Measurements from ENCODE around the gene LRRC8D.

The LRRC8D gene

DNA sequence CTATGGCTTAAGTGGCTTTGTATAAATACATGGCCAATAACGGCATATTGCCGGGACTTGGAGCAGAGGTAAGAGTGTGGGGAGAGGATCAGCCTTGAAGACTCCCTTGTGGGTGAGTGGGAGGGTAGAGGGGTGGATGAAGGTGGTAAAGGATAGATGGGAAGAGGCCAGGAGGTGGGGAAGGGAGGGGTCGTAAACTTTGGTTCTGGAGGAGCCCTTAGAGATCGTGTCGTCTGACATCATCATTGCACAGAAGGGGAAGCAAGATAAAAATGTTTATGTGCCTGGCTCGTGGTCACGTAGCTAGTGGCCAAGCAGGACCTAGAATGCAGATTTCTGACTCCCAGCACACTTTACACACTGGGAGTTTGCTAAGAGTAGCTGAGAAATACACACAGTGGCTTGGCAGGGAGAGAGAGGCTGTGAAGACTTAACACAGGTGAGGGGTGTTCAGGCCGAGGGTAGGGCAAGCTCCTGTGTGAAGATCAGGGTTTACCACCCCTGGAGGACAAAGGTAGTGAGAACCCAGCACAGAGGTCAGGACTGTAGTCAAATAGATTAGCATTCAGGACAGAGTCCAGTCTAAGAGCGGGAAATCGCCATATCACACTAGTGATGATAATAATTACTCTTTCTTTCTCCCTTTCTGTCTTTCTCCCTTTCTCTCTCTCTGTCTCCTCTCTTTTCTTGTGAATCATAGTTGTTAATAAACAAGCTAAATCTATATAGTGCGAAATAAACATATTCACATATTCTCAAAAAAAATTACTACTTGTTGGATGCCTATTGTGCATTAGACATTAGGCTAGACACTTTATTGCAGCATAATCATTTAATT lies 75.5 kb downstream of the LRRC8D start:
- no peak for DNase-seq (ENCODE audit: low read depth)

DNA sequence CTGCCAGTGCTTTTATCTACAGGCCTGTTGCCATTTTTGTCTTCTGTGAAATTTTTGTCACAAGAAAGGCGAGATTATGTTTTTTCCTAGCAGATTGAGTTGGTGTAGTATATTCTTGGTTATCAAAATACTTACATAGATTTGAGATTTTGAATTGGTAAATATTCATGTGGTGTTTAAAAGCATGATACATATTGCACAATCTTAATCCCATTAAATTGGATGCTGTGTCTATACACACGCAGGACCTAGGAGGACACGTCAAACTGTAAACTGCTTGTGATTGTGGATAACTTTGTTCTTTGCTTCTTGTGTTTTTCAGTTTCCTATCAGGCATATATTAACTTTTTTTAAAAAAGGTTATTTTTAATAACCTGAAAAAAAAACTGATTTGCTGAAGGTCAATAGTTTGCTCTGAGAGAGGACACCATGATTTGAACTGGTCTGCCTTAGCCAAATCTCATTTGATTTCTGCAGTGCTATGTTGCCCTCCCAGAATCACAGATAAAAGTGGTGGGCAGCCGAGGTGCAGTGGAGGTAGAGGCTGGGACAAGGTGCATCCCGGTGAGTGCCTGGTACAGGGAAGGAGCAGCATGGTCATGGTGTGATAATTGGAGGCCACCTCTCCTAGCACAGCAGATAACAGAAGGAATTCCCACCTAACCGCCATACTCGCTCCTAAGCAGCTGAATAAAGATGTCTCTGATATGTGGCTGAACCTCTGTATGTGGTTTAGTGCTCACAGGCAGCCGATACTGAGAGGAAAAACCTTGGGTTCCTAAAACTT lies 76.7 kb downstream of the LRRC8D start:
- DNase-seq (ENCODE audit: low read depth), result no peak

DNA sequence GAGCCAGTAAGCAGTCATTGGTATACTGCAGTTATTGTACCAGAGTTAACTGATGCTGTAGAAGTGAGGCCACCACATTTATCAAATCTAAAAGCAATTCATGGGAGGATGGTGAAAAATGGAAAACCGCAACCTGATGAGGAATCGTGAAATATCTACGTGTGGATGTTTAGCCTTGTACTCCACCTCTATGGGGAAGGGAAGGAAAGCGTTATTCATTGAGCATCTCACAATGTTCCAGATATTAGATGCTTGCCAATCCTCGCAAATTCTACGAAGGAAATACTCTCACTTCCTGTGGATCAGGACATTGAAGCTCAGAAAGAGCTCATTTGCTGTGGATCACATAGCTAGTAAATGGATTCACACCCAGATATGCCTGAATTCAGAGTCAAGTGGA lies 77.3 kb downstream of the LRRC8D start:
- DNase-seq (ENCODE audit: low read depth), result no peak

DNA sequence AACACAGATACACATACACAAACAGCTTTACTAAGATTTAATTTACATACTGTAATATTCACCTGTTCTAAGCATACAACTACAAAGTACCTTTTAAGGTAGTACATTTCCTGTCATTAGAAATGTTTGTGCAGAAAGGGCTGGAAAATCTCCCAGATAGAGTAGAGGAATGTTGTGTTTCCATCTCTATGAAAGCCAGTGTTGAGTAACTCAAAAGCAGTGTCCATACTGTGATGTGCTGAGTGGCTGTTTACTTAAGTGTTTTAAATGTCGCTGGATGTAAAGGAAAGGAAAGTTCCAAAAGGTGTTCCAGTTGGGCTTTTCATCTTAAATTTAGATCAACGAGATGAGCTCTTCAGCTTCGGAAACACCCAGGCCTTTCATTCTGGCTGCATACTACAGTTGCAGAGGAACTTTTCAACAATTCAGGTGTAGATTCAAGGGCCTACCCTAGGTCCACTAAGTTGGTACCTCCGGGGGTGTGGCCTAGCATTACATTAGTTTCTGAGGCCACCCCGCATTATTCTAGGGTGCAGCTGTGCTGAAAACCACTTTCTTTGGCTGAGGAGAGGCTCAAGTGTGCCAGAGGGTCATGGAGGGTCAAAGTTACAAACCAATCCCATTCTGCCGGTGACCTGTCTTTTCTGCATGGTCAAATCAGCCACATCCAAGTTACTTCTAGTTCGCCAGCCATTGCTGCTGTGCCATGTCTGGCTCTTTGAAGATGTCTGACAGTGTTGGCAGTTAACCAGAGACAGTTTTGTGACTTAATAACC lies 78.1 kb downstream of the LRRC8D start:
- DNase-seq (ENCODE audit: low read depth), result no peak

DNA sequence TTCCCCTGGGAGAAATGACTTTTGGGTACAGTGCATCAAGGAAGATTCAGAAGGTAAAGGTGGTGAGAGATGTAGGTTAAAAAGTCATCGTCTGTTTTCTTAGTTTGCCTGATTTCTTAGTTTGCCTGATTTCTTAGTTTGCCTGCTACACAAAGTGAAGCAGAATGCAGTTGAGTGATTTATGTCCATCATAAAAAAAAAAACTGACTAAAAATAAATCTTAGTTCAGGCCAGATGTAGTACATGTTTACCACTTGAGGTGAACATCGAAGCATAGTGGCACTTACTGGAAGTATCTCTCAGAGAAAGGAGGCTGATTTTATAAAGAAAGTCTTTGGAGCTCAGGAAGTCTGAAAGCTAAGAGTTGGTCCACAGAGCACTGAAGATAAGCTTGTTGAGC lies 79.5 kb downstream of the LRRC8D start:
- no peak for DNase-seq (ENCODE audit: low read depth)

DNA sequence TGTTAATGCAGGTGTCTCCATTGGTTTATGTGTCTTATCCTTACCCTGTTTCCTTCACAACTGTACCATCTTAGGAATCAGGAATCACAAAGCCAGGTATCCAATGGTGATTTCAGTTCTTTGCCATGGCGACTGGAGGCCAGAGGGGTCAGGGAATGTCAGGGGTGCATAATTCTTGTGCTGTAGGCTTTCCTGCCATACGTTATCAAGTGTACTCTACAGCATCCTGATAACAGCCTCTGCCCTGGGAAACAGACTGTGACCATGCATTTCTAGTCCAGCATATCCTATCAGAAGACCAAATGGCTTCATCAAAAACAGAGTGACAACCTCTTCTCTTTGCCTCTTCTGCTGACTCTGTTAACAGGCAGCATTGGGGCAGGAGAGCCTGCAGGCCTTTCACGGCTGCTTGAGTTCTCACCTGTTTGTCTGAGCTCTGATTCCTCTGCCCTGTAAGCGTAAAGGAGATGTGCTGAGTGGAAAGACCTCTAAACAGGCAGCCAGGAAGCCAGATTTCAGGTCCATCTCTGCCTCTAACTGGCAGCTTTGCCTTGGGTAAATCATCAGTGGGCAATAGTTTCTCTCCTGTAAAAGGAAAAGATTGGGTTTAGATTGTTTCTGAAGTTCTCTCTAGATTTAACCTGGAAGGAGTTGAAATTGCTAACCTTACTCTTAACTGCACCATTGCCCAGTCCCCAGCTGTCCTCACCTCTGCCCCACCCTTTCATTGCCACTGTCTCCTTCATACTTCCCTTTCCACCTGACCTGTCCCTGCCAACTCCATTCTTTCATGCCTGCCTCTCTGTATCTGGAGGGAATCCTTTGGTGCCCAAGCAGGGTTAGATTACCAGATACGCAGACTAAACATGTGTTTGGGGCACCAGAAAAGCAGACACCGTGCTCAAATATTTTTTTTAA lies 80.2 kb downstream of the LRRC8D start:
- no peak for DNase-seq (ENCODE audit: low read depth)

DNA sequence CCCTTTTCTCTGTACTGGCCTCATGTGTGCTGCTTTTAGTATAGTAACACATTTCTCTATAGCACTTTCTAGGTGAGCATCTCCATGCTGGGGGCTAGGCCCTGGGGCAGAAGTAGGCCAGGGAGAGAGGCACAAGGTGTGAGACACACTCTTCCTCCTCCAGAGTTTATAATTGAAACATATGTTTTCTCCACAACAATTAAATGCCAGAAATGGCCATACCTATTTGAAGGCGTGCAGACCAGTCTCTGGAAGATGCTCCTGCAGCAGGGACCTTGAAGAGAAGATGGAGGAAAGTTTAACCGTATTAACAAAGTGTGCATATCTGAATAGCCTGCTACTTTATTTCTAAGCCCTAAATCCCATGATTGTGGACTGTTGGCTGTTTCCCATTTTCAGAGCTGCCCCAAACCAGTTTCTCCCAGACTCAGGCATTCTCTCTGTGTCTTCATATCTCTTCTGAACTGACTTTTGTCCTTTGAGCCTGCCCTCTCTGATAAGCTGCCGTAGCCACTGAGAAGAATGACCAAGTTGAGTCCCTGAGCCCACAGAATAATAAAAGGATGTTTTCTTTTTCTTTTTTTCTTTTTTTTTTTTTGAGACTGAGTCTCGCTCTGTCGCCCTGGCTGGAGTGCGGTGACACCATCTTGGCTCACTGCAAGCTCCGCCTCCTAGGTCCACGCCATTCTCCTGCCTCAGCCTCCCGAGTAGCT lies 81.3 kb downstream of the LRRC8D start:
- no peak for DNase-seq (ENCODE audit: low read depth)

DNA sequence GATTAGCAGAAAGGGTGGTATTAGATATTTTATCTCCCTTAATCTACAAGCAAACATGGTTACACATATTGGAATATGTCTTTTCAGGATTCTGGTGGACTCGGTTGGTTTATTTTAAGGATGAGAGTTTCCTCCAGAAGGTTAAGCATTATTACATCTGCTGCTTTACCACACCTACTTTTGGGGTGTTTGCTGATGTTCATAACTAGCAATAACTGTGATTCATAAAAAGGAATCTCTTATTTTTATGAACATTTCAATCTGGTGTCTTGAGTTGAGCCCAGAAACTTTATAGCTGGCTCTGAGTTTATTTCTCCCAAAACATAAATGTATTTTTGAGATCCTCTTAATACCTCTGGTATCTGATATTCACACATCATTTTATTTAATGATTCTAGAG lies 82.7 kb downstream of the LRRC8D start:
- no peak for DNase-seq (ENCODE audit: low read depth)

DNA sequence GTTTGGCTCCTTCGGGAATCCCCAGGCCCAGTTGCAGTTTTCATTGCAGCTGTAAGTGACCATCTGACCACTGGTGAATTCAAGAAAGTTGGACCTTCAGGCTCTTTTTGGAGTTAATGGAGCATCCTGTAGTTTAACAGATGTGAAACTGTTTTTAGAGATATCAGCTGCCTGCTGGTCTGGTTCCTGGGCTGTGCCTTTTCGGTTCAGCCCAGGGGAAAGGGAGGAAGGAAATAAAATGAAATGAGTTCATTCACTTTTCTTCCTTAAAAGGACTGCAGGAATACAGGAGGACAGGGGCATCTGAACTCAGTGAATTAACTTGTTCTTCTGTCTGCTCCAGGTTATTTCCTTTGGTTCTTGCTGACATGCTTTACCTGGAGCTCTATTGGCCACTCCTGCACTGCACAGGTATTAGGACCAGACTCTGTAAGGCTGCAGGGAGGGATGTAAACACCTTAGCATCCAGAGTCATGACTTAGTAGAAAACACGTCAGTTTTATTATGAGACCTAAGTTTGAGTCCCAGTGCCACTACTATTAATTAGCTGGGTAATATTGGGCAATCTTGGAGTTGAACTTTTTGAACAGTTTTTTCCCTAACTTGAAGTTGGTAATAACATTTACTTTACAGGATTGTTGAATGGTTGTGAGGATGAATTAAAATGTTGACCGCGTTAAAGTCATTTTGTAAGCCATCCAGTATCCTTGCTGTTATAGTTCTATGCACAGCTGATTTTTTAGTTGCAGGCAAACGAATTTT lies 83.6 kb downstream of the LRRC8D start:
- DNase-seq (ENCODE audit: low read depth), result no peak

DNA sequence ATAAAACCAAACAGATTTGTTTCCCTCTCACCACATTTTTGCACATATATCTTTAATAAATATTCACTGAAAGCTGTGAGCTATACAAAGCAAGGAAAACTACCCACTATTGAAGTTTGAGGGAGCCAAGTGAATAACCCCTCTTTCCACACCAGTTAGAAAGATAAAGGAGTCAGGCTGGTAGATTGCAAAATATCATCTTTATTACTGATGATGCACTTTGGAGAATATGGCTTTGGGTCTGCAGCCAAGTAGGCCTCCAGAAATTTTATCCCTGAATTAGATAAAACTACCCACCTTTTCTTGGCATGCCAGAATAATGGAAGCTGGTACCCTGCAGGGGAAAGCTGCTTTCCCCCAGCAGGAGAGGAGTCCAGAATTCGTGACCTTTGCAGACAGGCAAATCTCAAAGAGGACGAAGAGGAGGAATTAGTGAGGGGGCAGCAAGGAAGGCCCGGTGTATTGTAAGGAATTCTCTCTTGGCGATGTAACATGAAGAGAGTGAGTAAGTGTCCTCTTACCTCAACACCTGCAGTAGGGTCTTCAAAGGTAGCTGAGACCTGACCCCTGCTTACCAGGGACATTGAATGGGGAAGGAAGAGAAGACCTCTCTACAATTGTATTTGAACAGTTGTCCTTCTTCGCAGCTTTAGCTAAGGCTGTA lies 84.7 kb downstream of the LRRC8D start:
- no peak for DNase-seq (ENCODE audit: low read depth)

DNA sequence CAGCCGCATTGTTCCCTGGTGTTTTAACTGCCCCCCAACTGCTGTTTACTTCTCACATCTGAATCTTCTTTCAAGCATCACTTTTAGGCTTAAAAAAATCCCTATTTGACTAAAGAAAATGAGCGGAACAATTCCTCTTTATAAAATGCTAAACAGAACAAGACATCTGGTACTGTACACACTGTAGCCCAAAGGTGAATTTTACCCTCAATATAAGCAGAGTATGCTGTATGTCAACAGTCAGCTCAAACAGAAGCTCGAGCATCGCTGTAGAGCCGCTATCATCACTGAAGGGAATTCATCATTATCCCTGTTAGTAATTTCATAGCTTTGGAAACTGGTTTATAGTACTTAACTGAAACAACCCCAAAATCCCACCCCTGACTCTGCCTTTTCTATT lies 85.3 kb downstream of the LRRC8D start:
- DNase-seq (ENCODE audit: low read depth), result no peak

DNA sequence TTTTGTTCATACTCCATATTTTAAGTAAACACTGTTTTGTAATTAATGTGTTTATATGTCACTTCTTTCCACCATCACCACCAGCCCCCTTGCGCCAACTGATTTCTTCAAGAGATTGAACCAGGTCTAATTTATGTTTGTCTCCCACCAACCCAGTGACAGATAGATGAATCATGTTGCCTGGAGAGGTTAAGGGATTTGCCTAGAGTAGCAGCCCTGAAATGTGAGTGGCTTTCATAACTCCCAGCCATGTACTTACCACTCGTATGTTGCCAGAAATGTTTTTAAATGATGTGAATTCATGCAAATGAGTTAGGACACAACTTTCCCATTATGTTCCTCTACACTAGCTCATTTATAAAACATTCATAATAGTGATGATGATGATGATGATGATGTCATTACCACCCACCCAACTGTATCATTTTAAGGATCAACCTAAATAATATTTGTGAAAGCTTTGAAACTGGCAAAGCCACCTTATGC lies 86.9 kb downstream of the LRRC8D start:
- DNase-seq (ENCODE audit: low read depth), result peak; percentile 96

DNA sequence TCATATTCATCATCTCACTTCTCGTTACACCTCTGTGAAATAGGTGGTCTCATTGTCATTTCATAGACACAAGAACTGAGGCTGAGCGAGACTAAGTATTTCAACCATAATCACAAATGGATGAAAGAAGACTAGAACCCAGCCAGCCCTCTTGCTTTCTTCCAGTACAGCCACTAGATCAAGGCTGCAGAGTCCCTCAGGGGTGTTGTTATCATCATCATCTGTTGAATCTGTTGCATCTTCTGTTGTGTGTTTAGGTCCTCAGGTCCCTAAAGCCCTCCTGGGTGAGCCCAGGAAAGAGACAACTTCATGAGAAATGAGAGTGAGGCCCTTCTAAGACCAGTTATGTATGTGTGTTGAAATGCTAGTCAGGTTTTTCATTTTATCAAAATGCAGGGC lies 87.4 kb downstream of the LRRC8D start:
- DNase-seq (ENCODE audit: low read depth), result no peak

DNA sequence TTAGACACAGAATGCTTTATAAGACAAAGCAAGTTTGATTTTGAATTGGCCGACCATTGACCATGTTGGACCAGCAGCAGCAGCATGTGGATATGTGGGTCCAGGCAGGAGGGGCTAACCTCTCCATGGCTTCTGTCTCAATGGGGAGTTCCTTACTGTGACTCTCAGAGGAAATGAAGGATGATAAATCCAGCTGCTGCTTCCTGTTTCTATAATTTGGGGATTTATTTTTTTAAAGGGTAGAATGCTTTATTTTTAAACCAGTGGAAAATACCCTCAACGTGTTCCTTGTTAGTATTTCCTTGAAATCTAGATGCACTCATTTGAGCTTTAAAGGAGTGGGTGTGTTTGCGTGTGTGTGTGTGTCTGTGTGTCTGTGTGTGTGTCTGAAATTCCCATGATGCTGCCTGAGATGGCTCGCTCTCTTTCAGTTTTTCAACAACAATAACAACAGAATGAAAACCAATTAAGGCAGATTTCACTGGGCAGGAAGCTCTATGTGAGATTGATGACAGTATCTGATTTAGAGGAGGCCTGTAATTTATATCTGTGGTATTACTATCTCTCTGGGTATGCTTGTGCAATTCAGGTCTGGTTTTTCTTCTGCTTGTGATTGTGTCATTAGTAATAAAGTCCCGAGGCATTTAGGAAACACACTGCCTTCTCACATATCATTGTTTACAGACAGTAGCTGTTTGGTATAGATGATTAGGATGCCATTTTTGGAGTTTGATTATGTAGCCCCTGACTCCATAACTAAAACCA lies 88.0 kb downstream of the LRRC8D start:
- peak; percentile 84 for DNase-seq (ENCODE audit: low read depth)

DNA sequence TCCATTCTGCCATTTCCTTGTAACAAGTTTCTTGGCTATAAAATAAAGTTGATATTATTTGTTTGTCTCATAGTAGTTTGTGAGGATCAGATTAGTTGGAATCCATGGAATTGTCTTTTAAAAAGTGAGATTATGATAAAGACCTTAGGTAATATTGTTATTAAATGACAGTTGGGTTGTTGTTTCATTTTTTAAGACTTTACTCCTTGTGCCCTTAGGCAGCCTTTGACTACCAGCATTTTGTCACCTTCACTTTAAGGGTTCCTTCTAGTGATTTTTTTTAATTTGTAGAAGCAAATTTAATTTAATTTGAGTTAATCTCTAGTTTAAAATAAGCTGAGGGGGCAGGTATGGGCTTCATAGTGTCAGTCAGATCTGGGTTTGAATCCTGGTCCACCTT lies 89.4 kb downstream of the LRRC8D start:
- no peak for DNase-seq (ENCODE audit: low read depth)

DNA sequence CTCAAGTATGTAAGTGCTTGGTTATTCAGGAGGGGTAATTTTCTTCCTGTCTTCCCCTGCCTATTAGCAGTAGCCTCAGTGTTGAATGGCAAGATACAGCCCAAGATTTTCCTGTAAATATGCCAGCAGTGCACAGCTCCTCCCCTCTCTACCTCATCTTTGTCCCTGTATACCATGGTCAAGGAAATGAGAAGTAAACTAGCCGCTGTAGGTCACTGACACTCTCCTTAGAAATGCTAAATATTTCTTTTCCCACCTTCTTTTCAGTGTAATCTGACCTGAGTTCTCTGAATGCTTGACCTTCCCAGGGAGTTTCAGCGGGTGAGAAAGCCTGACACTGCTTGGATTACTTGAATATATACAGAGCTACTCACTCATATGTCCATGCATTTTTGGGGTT lies 89.9 kb downstream of the LRRC8D start:
- peak; percentile 97 for DNase-seq (ENCODE audit: low read depth)

DNA sequence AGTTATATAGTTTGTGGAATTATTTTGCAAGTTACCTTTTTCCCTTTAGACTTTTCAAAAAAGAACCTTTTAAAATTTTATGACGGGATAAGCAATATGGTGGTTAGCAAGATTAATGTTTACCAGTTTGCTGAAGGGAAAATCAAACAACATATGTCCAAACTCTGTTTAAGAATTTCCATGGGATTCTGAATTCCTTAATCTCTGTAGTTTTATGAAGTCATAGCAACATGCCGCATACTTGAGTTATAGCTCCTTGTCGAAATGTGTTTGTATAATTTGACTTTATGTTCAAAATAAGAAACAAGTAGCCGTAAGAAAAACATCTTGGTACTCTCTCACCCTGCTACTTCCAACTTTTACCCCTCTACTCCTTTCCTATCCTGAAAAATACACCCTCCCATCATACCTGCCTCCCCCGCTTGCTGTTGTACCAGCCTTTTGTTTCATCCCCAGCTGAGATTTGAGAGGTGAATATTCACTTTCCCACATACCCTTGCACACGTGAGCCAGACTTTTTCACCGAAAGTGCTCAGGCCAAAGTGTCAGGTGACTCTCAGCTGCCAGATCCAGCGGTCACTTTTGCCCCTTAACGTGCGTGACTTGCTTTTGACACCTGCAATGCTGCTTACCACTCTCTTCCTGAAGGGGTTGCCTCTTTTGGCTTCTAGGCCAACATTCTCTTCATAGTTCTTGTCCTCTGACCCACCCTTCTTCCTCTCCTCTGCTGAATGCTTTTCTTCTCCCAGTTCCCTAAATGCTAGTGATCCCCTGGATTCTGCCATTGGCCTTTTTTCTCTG lies 90.6 kb downstream of the LRRC8D start:
- DNase-seq (ENCODE audit: low read depth), result no peak

DNA sequence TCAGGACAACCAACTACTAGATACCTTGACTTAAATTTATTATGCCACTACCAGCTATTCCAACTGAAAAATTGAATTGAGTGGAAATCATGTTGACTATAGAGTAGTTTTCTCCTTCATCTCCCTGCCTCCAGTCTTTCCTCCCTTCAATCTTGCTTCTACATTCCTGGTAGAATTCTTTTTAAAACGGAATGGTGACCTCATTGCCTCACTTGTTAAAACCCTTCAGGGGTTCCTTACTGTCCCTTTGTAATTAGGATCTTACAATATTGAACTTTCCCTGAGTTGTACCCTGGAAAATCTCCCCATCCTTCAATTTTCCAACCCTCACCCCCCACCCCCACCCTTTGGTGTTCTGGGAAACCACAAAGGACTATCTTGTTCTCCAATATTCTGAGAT lies 91.2 kb downstream of the LRRC8D start:
- DNase-seq (ENCODE audit: low read depth), result peak; percentile 33

Measured in ELR (cell line).